Measurements from ENCODE around the gene NUP93.
"Not testable (repeated sequence)": the region's sequence is repeated elsewhere in the genome, so short reads cannot be mapped to it uniquely, and the experiment has no call there.

NUP93 gene

GRCh38 chr16:56708525-56709442 lies 21.1 kb upstream of the NUP93 start:
- DNase-seq = no peak

DNA sequence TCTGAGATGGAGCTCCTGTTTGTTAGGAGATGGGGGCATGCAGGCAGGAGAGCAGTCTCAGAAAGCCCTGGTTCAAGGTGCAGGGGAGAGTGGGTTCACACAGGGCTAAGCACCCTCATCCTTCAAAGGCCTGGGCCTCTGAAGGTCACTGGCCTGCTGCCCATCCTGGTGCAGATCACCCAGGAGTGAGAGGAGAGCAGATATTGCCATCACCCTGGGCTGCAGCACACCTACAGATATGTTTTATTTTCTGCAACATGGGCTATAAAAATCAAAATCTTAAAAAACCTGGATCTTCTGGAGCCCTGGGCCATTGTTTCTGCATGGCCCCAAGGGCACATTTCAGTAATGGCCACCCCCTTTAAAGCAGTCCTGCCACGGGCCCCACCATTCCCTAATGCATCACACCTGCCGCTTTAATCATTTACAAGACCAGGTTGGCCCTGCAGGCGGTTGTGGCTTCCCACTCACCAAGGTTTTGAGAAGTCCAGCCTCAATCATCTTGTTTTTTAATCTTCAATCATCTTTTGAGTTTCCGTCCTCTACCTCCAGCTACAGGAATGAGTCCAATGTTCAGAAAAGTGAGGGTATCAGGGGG lies 20.4 kb upstream of the NUP93 start:
- no peak for DNase-seq

GRCh38 chr16:56710181-56710737 lies 19.7 kb upstream of the NUP93 start:
- no peak for DNase-seq

GRCh38 chr16:56711862-56712261 lies 18.1 kb upstream of the NUP93 start:
- DNase-seq = no peak

- DNase-seq = no peak
Measured at GRCh38 chr16:56713794-56714193, 16.1 kb upstream of the NUP93 start.

- DNase-seq = no peak
Measured at GRCh38 chr16:56715126-56715525, 14.8 kb upstream of the NUP93 start.

- no peak for DNase-seq
Measured at GRCh38 chr16:56716761-56717160, 13.2 kb upstream of the NUP93 start.

DNA sequence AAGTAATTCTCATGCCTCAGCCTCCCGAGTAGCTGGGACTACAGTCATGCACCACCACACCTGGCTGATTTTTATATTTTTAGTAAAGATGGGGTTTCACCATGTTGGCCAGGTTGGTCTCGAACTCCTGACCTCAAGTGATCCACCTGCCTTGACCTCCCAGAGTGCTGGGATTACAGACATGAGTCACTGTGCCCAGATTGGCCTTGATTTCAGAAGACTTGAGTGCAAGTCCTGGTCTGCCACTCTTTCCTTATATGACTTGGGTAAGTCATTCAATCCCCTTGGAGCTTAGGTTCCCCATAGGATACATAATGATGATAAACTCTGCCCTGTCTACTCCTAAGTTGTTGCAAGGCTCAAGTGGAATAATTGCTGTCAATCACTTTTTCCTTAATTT lies 12.4 kb upstream of the NUP93 start:
- not testable (repeated sequence) for DNase-seq

GRCh38 chr16:56722200-56722842 lies 7.6 kb upstream of the NUP93 start:
- DNase-seq = no peak

- no peak for DNase-seq
Measured at GRCh38 chr16:56724191-56724590, 5.7 kb upstream of the NUP93 start.

DNA sequence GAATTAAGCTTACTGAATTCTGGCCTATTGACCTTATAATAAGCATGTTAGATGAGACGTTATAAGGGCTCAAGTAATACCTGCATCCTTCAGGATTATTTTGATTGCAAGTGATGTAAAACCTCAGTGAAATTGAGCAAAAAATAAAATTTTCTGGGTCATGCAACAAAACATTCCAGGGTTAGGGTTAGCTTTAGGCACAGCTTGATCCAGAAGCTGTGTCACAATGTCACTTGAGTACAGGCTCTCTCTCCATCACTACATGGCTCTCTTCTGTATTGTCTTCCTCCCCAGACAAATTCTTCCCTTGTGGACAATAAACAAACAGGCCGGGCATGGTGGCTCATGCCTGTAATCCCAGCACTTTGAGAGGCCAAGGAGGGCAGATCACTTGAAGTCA lies 3.6 kb upstream of the NUP93 start:
- no peak for DNase-seq

- no peak for DNase-seq
Measured at GRCh38 chr16:56726926-56727325, 3.0 kb upstream of the NUP93 start.

DNA sequence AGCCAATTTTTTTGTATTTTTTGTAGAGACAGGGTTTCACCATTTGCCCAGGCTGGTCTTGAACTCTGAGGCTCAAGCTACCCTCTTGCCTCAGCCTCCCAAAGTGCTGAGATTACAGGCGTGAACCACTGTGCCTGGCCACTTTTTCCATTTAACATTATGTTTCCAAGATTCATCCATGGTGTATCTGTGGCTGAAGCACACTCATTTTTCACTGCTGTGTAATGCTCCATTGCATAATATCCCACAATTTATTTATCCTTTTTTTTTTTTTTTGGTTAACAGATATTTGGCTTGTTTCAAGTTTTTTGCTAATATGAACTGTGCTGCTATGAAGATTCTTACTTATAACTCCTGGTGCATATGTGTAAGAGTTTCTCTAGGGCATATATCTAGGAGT lies 1.9 kb upstream of the NUP93 start:
- no peak for DNase-seq

DNA sequence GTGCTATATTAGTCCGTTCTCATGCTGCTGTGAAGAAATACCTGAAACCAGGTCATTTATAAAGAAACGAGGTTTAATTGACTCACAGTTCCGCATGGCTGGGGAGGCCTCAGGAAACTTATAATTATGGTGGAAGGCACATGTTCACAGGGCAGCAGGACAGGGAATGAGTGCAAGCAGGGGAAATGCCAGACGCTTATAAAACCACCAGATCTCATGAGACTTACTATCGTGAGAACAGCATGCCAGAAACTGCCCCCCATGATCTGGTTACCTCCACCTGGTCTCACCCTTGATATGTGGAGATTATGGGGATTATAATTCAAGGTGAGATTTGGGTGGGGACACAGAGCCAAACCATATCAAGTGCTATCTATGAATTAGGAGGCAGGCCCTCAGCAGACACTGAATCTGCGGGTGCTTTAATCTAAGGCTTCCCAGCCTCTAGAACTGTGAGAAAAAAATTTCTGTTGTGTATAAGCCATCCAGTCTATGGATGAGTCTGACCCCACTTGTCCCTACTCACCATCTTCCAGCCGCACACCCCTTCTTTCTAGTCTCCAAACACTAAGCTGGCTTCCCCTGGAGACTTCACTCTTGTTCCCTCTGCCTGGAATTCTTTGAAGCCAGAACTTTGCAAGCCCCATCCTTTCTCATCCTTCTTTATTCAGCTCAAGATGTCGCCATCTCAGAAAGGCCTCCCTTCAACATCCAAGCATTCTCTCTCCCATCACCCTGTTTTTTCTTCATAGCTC lies 772 bp upstream of the NUP93 start:
- DNase-seq = no peak

GRCh38 chr16:56732366-56732765 lies 2.4 kb downstream of the NUP93 start:
- DNase-seq = no peak

DNA sequence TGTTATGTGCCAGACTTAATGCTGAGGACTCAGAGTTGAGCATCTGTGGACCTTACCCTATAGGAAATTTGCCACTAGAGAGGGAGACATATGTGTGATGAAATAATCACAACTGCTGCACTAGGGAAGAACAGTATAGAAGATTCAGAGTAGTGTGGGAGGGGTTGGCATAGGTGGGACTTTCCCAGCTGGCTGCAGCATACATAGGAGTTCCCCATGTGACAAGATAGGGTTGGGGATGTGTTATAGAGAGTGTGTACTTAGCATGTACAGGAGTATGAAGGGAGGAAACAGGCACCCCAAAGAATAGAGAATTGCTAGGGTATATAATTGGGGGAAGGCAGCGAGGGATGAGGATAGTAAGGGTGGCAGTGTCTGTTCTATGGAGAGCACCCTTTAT lies 2.9 kb downstream of the NUP93 start:
- DNase-seq = no peak

- DNase-seq = no peak
Measured at GRCh38 chr16:56734429-56734828, 4.5 kb downstream of the NUP93 start.

GRCh38 chr16:56736476-56736875 lies 6.5 kb downstream of the NUP93 start:
- no peak for DNase-seq

- DNase-seq = no peak
Measured at GRCh38 chr16:56737539-56737938, 7.6 kb downstream of the NUP93 start.

DNA sequence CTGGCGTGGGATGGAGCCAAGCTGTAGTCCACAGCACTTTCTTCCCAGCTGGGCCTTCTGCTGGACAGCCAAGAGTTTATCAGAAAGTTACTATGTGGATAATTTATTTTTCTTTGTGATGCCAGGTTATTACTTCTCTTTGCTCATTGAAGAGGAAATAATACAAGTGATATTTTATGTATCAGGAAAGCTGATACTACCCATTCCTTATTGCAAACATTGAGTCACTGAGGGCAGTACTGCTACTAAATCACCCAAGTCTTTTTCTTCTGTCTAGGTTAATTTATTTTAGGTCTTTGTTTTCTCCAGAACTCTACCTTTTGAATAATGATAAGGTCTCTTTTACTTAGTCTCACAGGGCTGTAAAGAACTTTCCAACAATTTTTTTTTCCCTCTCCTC lies 8.3 kb downstream of the NUP93 start:
- DNase-seq = no peak

GRCh38 chr16:56739378-56739777 lies 9.4 kb downstream of the NUP93 start:
- not testable (repeated sequence) for DNase-seq

Data from amygdala (tissue), 56 donors.